ENCODE results near the gene AGAP2.

Gene AGAP2

GRCh38 chr12:57730336-57731067 lies 8.0 kb downstream of the AGAP2 start:
- Histone ChIP-seq H3K4me1 (ENCODE audit: control insufficient read depth, insufficient read depth, low read length) (no peaks in the 10 kb centered on the region), H3K27ac (ENCODE audit: extremely low read depth, low read depth, low read length) (no peak overlapping the region), H3K4me3 (ENCODE audit: low read depth, low read length) (no peak overlapping the region), H3K9me3 (ENCODE audit: control insufficient read depth, insufficient read depth, low read depth, low read length) (no peaks in the 10 kb centered on the region), H3K36me3 (ENCODE audit: control insufficient read depth in 2 of 2, insufficient read depth in 1 of 2, low read length in 2 of 2) (no peaks in the 10 kb centered on the region)
- ChIA-PET CTCF (no interaction called here), POLR2A (no interaction called here)
- no peak for TF ChIP-seq ZNF473 (tag by site-specific recombination; IDR thresholded peaks at IDR 0.05)
- TF ChIP-seq GLI4 (tag by site-specific recombination; IDR thresholded peaks at IDR 0.05): no peak
- TF ChIP-seq BCL11A (tag by site-specific recombination; IDR thresholded peaks at IDR 0.05; ENCODE audit: low read depth): no peak
- TF ChIP-seq ZSCAN23 (tag by site-specific recombination; IDR thresholded peaks at IDR 0.05): no peak
- no peak for TF ChIP-seq ZBTB21 (tag by site-specific recombination; IDR thresholded peaks at IDR 0.05)
- TF ChIP-seq KLF1 (tag by site-specific recombination; IDR thresholded peaks at IDR 0.05): no peak

- no peaks in the 10 kb centered on the region for H3K36me3 ChIP-seq (ENCODE audit: control insufficient read depth in 2 of 2, insufficient read depth in 1 of 2, low read length in 2 of 2)
- H3K4me3 ChIP-seq (ENCODE audit: low read depth, low read length): no peak overlapping the region
- no peaks in the 10 kb centered on the region for H3K9me3 ChIP-seq (ENCODE audit: control insufficient read depth, insufficient read depth, low read depth, low read length)
- TF ChIP-seq ZBTB17 (tag by site-specific recombination; IDR thresholded peaks at IDR 0.05) (peak; percentile 58), ZNF600 (tag by site-specific recombination; IDR thresholded peaks at IDR 0.05) (peak; percentile 48; the same call in 1 of the 2 replicates), ZNF404 (tag by site-specific recombination; IDR thresholded peaks at IDR 0.05) (no peak)
- H3K27ac ChIP-seq (ENCODE audit: extremely low read depth, low read depth, low read length): no peak overlapping the region
- POLR2A ChIA-PET: interaction anchor here (0.8 kb wide), 1 partner anchor 19 kb away, joined by 4 read pairs; no protein-coding TSS in a partner anchor
- no peaks in the 10 kb centered on the region for H3K4me1 ChIP-seq (ENCODE audit: control insufficient read depth, insufficient read depth, low read length)
- CTCF ChIA-PET: no interaction called here
Measured at GRCh38 chr12:57729321-57729844, 9.2 kb downstream of the AGAP2 start.

GRCh38 chr12:57727758-57728395 lies 10.7 kb downstream of the AGAP2 start:
- H3K4me3 ChIP-seq (ENCODE audit: low read depth, low read length): no peak overlapping the region
- H3K27ac ChIP-seq (ENCODE audit: extremely low read depth, low read depth, low read length): no peak overlapping the region
- ChIA-PET CTCF (interaction anchor here (3.9 kb wide), 1 partner anchor 16 kb away, joined by 22 read pairs; the partner anchor contains the start of gene TSPAN31), POLR2A (no interaction called here)
- no peaks in the 10 kb centered on the region for H3K36me3 ChIP-seq (ENCODE audit: control insufficient read depth in 2 of 2, insufficient read depth in 1 of 2, low read length in 2 of 2)
- H3K9me3 ChIP-seq (ENCODE audit: control insufficient read depth, insufficient read depth, low read depth, low read length): no peaks in the 10 kb centered on the region
- TF ChIP-seq ZNF677 (tag by site-specific recombination; IDR thresholded peaks at IDR 0.05): no peak
- 0 out of 2 replicates have a peak, but pooled peaks have one; percentile 5 for TF ChIP-seq ZNF600 (tag by site-specific recombination; IDR thresholded peaks at IDR 0.05)
- H3K4me1 ChIP-seq (ENCODE audit: control insufficient read depth, insufficient read depth, low read length): no peaks in the 10 kb centered on the region

GRCh38 chr12:57726884-57727757 lies 11.4 kb downstream of the AGAP2 start:
- Histone ChIP-seq H3K4me1 (ENCODE audit: control insufficient read depth, insufficient read depth, low read length) (no peaks in the 10 kb centered on the region), H3K27ac (ENCODE audit: extremely low read depth, low read depth, low read length) (peak overlapping the region; percentile 82; the same call in 1 of the 2 replicates), H3K36me3 (ENCODE audit: control insufficient read depth in 2 of 2, insufficient read depth in 1 of 2, low read length in 2 of 2) (no peaks in the 10 kb centered on the region; a peak in 1 of 3 replicates), H3K9me3 (ENCODE audit: control insufficient read depth, insufficient read depth, low read depth, low read length) (no peaks in the 10 kb centered on the region), H3K4me3 (ENCODE audit: low read depth, low read length) (peak overlapping the region; percentile 76)
- TF ChIP-seq ZNF202 (tag by site-specific recombination; IDR thresholded peaks at IDR 0.05; ENCODE audit: borderline replicate concordance): no peak
- TF ChIP-seq ZBTB48 (tag by site-specific recombination; IDR thresholded peaks at IDR 0.05): peak; percentile 18; the same call in 1 of the 2 replicates
- TF ChIP-seq ZNF600 (tag by site-specific recombination; IDR thresholded peaks at IDR 0.05): peak; percentile 77
- TF ChIP-seq, protein P1, sequence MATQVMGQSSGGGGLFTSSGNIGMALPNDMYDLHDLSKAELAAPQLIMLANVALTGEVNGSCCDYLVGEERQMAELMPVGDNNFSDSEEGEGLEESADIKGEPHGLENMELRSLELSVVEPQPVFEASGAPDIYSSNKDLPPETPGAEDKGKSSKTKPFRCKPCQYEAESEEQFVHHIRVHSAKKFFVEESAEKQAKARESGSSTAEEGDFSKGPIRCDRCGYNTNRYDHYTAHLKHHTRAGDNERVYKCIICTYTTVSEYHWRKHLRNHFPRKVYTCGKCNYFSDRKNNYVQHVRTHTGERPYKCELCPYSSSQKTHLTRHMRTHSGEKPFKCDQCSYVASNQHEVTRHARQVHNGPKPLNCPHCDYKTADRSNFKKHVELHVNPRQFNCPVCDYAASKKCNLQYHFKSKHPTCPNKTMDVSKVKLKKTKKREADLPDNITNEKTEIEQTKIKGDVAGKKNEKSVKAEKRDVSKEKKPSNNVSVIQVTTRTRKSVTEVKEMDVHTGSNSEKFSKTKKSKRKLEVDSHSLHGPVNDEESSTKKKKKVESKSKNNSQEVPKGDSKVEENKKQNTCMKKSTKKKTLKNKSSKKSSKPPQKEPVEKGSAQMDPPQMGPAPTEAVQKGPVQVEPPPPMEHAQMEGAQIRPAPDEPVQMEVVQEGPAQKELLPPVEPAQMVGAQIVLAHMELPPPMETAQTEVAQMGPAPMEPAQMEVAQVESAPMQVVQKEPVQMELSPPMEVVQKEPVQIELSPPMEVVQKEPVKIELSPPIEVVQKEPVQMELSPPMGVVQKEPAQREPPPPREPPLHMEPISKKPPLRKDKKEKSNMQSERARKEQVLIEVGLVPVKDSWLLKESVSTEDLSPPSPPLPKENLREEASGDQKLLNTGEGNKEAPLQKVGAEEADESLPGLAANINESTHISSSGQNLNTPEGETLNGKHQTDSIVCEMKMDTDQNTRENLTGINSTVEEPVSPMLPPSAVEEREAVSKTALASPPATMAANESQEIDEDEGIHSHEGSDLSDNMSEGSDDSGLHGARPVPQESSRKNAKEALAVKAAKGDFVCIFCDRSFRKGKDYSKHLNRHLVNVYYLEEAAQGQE (tag by site-specific recombination; IDR thresholded peaks at IDR 0.05): peak; percentile 81
- 0 out of 2 replicates have a peak, but pooled peaks have one; percentile 12 for TF ChIP-seq HOXC10 (CRISPR knock-in tag; IDR thresholded peaks at IDR 0.05)
- TF ChIP-seq ZNF530 (tag by site-specific recombination; IDR thresholded peaks at IDR 0.05; ENCODE audit: low read depth): no peak
- CTCF ChIA-PET: interaction anchor here (0.6 to 4.6 kb wide), 12 partner anchors 9 to 174 kb away, joined by 3 to 55 read pairs (median 7); partner anchors contain the start of genes OS9 and TSPAN31
- POLR2A ChIA-PET: interaction anchor here (0.6 to 2.2 kb wide), 5 partner anchors 8 to 223 kb away, joined by 3 to 15 read pairs (median 4); partner anchors contain the start of genes ARHGEF25, CDK4 and TSPAN31
